Right lobe of liver (tissue), 6 donors: ENCODE results near the gene SRD5A3. TPM values are rescaled to one million over a fixed set of nuclear protein-coding genes. Genes with fewer than 3 reads are reported as not detected.
A peak's percentile ranks its signal among the peaks of the same experiment; 100 is the strongest.

Experiments
- ATAC-seq, 4 donors: fragments of 200-7000 bp; cut with Tn5 transposase; one replicate each; pipeline ENCODE4 v1.9.1; 2020; ENCODE audit warnings: mild to moderate bottlenecking in 4 of 4, moderate library complexity in 4 of 4
- DNase-seq, 3 donors: peaks; one replicate each; pipeline ENCODE4 v3.0.0-alpha.2; 2020
- H3K27ac ChIP-seq, 3 donors: fragments of 200-600 bp; one replicate each; pipeline ENCODE4 v1.8.0; 2022
- H3K27me3 ChIP-seq, 2 donors: fragments of 200-600 bp; one replicate each; pipeline ENCODE4 v1.8.0; 2022
- H3K36me3 ChIP-seq, 4 donors: fragments of 200-600 bp; sonication (generic) in 1 of 4; one replicate each; pipeline versions ENCODE4 v1.5.1 to v1.8.0; 2017 to 2022; ENCODE audit warnings: control low read depth in 1 of 4
- H3K4me1 ChIP-seq, 4 donors: fragments of 200-600 bp; sonication (generic) in 1 of 4; one replicate each; pipeline versions ENCODE4 v1.5.1 to v1.8.0; 2017 to 2022; ENCODE audit warnings: control low read depth in 1 of 4
- H3K4me3 ChIP-seq, 3 donors: fragments of 200-600 bp; one replicate each; pipeline ENCODE4 v1.8.0; 2022
- H3K9me3 ChIP-seq, 4 donors: fragments of 200-600 bp; sonication (generic) in 1 of 4; one replicate each; pipeline versions ENCODE4 v1.5.1 to v1.8.0; 2017 to 2022; ENCODE audit warnings: control low read depth in 1 of 4
- CTCF ChIP-seq, 4 donors: fragments of 200-600 bp in 3 of 4; fragments of 450-650 bp in 1 of 4; IDR thresholded peaks; one replicate each; pipeline versions ENCODE4 v1.5.1 to v1.8.0; 2016 to 2022; ENCODE audit warnings: antibody characterized with exemption in 4 of 4, mild to moderate bottlenecking in 2 of 4
- POLR2A ChIP-seq: fragments of 450-650 bp; IDR thresholded peaks from one replicate; pipeline ENCODE4 v1.6.1; 2017; ENCODE audit warnings: antibody characterized with exemption, mild to moderate bottlenecking
- WGBS: methylation state at CpG from one replicate; pipeline ENCODE4 v1.1.6; 2018; ENCODE audit warnings: low coverage, low lambda C conversion rate; ENCODE audit not compliant: insufficient coverage; ENCODE audit errors: missing lambda C conversion rate; 5-methylcytosine and 5-hydroxymethylcytosine counted together
- intact Hi-C, 2 donors: fragments of 100-400 bp; cut with DNase I; formaldehyde crosslinking; loops; one replicate each; pipeline versions ENCODE4 v1.11.2 to v1.14.1; 2022
- total RNA-seq, 6 experiments: library from RNA; depleted of rRNA in 2 of 6; stranded (reverse); fragments of >200 nt in 2 of 6; fragmentation: NEBNext Ultra II Directional in 3 of 6; extraction: Animal tissue kit (Norgen Biotek cat#: 25700) in 3 of 6; gene quantifications; one replicate each; pipeline versions ENCODE4 v1.1.0 to v1.2.4, GENCODE V29; 2016 to 2023
- donor health status: DM: no; HTN: yes; CAD: no.
- donor health status: DM: no; HTN: no; CAD: no.
- donor health status: DM: no; HTN: no; CAD: no.
- donor health status: DM: no; HTN: yes; CAD: no.
- donor health status: DM: no; HTN: yes; CAD: no.

The SRD5A3 gene
- total RNA-seq, 6 experiments from 2014 or later = 7.7 to 13.9 (median 9.9) TPM

GRCh38 chr4:55329012-55329411 lies 17.0 kb upstream of the SRD5A3 start:
- TF ChIP-seq POLR2A (no peak), CTCF (IDR thresholded peaks at IDR 0.05) (no peak)
- Histone ChIP-seq H3K36me3 (no peaks in the 10 kb centered on the region), H3K27ac (no peak overlapping the region), H3K4me1 (no peaks in the 10 kb centered on the region), H3K9me3 (no peaks in the 10 kb centered on the region), H3K27me3 (no peaks in the 10 kb centered on the region), H3K4me3 (no peak overlapping the region)
- WGBS = 81% methylated on average over 2 of the region's 2 CpGs
- ATAC-seq (no peak), DNase-seq (no peak)
- intact Hi-C loops = no loop called here

DNA sequence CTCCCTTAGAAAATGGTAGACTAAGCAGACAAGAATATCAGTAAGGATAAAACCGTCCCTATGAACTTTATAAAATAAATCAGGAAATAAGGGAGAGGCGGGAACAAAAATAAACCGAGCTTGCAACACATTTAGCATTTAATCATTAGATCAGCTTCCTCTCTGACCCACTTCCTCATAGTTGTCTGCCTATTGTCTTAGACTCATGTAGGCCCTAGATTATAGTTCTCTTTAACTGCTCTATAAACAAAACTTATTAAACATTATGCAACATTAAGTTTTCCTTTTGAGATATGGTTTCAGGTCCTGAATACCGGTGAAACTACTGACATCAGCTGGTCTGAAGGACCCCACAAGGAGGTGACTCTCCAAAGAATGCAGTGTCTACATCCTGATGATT lies 15.8 kb upstream of the SRD5A3 start:
- 34% methylated on average over 4 of the region's 4 CpGs for WGBS
- ATAC-seq = peak; percentile 62 to 79 (median 74)
- no peak for DNase-seq
- Histone ChIP-seq H3K4me1 (no peaks in the 10 kb centered on the region), H3K36me3 (no peaks in the 10 kb centered on the region), H3K27ac (no peak overlapping the region), H3K9me3 (no peaks in the 10 kb centered on the region), H3K4me3 (no peak overlapping the region), H3K27me3 (no peaks in the 10 kb centered on the region)
- intact Hi-C loops = no loop called here
- TF ChIP-seq CTCF (IDR thresholded peaks at IDR 0.05) = no peak
- TF ChIP-seq POLR2A = no peak

- Histone ChIP-seq H3K9me3 (no peaks in the 10 kb centered on the region), H3K4me3 (no peak overlapping the region), H3K27me3 (no peaks in the 10 kb centered on the region), H3K4me1 (no peaks in the 10 kb centered on the region), H3K27ac (no peak overlapping the region), H3K36me3 (no peaks in the 10 kb centered on the region)
- WGBS = 56% methylated on average over 15 of the region's 22 CpGs
- DNase-seq (no peak), ATAC-seq (no peak)
- intact Hi-C loops = no loop called here
- TF ChIP-seq POLR2A (no peak), CTCF (IDR thresholded peaks at IDR 0.05) (no peak)
These were observed 9.7 kb upstream of the SRD5A3 start for GRCh38 chr4:55336138-55337034.

DNA sequence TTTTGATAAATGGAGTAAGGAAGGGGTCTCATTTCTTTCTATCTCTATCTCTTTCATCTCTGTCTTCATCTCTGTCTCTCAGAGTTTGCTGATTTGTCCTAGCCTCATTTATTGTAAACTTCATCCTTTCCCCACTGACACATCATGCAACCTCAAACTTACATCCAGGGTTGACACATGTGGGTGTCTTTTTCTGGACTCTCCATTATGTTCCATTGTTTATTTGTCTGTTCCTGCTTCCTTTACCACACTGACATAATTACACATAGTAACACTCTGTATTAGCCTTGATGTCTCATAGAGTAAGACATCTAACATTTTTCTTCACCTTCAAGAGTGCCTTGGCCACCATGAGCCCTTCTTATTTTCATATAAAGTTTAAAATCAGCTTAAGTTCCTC lies 8.1 kb upstream of the SRD5A3 start:
- Histone ChIP-seq H3K27me3 (no peaks in the 10 kb centered on the region), H3K36me3 (no peaks in the 10 kb centered on the region), H3K9me3 (no peaks in the 10 kb centered on the region), H3K27ac (no peak overlapping the region), H3K4me3 (no peak overlapping the region), H3K4me1 (no peaks in the 10 kb centered on the region)
- no peak for DNase-seq
- intact Hi-C loops = no loop called here
- no peak for ATAC-seq
- TF ChIP-seq CTCF (IDR thresholded peaks at IDR 0.05) (no peak), POLR2A (no peak)
